Globus pallidus (tissue), 1 donor: Measurements from ENCODE around the gene ACBD4.

ENCODE experiments used
- DNase-seq: peaks from one replicate; pipeline ENCODE4 v3.0.0-alpha.2; 2015; ENCODE audit warnings: low spot score

The ACBD4 gene

DNA sequence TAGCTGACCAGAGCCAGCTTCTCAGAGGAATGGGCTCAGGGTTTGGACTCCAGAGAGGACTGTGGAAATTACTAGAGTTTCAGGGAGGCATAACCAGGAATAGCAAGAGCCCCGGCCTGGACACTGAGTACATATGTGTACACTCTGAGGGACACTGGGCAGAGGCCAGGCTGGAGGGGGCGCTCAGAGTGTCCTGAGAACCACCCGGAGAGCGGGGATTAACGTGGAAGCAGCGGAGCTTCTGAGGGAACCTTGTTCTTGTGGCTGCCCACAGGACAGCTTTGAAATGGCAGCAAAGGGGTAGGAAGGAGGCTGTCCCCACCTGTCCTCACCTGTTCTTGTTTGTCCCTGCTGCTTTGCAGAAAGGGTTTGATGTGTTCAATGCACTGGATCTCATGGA is 31.0 kb upstream of the ACBD4 start:
- DNase-seq = no peak

GRCh38 chr17:45104907-45105624 is 30.4 kb upstream of the ACBD4 start:
- no peak for DNase-seq

GRCh38 chr17:45106096-45106495 is 29.4 kb upstream of the ACBD4 start:
- DNase-seq = no peak

- DNase-seq = no peak
These were observed 28.9 kb upstream of the ACBD4 start for GRCh38 chr17:45106582-45106981.

DNA sequence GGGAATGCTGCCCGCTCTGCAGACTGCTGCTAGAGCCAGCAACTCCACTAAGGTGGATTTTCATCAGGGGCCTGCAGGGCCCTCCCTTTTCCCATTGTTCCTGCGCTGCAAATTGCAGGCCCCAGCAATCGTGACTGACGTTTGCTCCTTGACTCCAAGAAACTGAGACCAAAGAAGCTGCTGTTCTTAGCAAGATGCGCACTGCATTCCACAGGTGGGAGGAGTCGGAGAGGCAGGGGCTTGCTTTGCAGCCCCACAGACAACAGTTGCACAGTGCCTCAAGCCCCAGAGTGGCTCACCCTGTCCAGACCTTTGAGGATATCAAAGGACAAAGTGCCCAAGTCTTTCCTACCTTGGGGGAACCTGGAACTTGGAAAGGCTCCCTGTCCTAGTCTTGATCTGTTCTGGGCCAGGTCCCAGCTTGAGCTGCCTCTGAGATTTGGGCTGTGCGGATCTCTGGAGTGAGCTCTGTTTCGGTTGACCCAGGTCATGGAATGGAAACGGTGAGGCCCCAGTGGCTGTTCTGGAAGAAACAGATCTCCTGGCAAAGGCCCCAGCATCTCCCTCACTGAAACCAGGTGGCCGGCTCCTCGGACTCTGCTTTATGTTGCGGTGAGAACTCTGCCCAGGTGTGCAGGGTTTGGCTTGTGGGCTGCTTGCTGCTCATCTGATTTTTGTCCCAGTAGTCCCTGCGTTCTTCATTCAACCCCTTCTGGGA is 28.0 kb upstream of the ACBD4 start:
- DNase-seq = no peak

- no peak for DNase-seq
These were observed 27.4 kb upstream of the ACBD4 start for GRCh38 chr17:45108051-45108450.

DNA sequence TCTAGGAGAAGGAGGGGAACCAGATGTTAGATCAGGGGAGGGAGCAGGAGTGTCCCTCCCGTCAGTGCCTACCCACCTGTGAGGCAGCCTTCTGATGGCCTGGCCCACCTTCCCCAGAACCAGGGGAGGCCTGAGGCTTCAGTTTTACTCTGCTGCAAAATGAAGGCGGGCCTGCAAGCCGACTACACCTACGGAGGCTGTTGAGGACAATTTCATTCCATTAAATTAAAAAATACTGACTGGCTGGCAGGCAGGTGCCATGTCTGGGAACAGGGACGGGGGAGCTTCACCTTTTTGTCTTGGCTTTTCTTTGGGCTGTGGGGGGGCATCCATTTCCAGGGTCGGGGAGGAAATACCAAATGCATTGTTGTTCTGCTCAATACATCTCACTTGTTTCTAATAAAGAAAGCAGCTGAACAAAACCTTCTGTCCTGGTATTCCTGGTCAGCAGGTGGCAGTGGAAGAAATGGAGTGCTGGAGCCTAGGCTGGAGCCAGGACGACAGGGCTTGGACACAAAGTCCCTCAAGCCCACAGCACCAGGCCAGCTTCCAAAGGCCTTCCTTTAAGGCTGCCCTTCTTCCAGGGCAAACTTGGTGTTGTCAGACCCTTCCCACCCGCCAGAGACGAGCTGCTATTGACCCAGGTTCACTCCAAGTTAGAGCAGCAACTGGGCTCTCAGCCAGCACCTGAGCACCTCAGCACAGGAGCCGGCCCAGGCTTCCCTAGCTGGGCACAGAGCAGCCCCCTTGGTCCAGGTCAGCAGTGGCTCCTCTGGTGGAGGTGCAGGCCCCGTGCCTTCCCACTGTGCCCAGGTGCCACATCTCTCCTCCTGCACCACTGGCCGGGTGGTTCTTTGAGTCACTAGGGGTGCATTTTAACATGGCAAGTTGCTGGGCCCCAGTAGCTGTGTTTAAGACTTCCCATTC is 26.6 kb upstream of the ACBD4 start:
- no peak for DNase-seq

DNA sequence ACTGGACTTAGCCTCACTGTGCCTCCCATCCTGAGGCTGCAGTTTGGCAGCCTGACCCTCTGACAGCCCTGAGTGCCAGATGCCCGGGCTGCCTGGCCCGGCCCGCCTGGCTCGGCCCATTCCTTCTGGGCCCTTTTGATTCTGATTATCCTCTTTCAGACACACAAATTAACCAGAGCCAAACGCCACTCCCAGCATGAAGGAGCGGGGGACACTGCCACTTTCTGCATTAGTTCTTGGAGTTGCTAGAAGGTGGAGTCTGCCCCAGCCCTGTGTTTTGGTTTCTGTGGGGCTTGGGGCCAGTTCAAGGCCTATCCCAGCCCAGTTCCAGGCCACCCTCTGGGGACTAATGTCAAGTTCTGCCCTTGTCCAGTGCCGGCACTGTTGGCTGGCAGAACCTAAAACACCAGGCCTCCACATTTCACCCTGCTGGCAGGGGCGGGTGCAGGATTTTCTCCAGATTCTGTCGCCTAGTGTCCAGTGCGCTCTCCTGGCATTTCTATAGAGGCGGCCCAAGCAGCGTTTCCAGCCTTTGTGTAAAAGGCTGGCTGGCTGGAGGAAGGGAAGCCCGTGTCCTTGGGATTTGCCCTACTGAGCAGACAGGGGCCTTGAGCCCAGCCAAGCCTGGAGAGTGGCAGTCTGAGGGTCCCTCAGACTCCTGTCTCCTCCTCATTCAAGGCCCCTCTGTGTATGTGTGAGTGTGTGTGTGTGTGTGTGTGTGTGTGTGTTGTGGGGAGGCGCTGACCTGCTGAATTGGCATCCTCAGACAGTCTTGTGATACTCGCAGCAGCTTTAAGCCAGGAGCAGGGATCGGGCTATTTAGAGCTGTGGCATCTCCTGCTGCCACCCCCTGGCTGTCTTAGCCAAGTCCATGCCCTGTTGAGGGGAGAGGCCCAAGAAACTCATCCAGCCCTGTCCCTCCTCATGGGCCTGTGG is 24.5 kb upstream of the ACBD4 start:
- peak; percentile 62 for DNase-seq

DNA sequence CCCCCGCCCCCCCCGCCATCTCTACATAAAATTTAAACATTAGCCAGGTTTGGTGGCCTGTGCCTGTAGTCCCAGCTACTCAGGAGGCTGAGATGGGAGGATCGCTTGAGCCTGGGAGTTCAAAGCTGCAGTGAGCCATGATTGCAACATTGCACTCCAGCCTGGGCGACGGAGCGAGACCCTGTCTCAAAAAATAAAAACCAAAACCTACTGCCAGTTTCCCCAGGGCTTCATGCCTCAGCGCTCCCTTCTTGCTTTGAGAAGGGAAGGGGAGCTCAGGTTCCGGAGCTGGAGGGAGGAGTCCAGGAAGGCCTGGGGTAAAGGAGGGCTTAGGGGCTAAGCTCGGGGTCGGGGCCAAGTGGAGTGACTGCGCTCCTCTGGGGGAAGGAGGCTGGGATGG is 23.6 kb upstream of the ACBD4 start:
- DNase-seq = no peak

DNA sequence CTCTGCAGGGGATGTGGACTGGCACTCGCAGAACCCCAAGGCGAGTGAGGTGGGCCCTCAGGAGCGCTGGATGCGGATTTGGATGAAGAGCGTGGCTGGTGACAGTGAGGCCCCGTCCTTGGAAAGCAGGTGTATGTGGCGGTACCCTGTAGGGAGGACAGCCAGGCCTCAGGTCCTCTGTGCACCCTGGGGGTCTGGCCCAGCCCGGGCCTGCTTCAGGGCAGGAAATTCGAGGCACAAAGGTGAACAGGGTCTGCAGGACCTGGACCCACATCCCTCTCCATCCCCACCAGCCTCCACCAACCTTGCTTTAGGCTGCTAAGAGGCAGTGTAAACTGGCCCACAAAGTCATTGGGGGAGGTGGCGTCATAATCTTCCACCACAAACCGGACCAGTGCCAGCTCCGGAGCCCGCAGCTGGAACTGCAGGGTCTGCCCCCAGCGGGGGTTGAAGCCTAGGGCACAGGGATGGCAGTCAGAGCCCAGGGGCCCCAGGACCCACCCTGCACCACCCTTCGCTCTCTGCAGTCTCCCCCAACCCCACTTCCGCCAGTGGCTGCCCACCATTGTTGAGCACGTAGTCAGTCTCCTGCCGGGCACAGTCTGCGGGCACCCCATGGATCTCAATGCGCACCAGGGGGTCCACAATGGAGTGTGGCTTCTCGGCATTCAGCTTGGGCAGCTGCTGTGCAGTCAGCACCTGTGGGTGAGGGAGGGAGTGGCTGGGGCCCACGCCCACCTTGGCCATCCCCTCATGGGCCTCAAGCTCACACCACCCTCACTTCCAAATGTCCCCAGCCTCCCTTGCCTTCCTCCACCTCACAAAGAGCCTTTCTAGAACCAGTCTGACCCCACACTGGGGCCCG is 22.7 kb upstream of the ACBD4 start:
- DNase-seq = no peak

- no peak for DNase-seq
These were observed 22.1 kb upstream of the ACBD4 start for GRCh38 chr17:45113424-45113754.

- DNase-seq = no peak
These were observed 21.2 kb upstream of the ACBD4 start for GRCh38 chr17:45114117-45114932.

DNA sequence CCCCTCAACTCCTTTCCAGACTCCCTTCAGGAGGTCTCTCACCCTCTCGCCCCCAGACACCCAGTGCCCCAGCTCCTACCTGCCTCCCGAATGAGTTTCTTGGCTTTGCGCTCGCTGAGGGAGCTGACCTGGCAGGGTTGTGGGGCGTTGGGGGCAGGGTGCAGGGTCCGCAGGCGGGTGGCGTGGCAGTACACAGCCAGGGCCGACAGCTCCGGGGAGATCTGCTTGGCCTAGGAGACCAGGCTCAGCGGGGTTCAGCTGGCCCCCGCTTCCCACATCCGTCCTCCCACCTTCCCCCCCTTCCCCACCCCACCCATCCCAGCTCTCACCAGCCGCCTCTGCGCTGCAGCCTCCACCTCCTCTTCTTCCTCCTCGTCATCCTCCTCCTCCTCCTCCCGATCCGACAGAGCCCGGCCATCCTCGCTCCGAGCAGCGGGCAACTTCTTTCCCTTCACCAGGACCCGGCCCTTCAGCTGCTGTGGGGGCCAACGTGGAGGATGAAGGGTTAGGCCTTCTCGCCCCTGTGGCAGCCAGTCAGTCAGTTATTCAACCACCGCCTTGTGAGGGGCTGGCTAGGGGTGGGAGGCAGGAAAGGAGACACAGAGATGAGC is 20.4 kb upstream of the ACBD4 start:
- DNase-seq = no peak

DNA sequence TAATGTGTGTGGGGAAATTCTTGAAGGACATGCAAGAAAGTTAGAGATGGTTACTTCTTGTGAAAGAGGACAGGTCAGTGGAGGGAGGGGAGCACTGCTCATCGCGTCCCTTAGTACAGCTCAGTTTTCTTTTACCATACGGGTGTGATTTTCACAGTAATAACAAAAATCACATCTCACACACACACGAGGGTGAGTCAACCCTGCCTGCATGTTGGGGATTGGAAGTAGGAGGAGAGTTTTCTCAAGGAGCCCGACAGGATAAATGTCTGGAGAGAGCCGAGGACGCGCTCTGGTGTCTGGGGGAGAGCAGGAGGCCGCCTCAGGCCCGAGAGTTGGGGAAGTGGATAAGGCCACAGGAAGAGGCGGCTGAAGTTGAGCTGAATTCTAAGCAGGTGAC is 19.6 kb upstream of the ACBD4 start:
- no peak for DNase-seq

GRCh38 chr17:45116434-45117016 is 19.0 kb upstream of the ACBD4 start:
- no peak for DNase-seq

DNA sequence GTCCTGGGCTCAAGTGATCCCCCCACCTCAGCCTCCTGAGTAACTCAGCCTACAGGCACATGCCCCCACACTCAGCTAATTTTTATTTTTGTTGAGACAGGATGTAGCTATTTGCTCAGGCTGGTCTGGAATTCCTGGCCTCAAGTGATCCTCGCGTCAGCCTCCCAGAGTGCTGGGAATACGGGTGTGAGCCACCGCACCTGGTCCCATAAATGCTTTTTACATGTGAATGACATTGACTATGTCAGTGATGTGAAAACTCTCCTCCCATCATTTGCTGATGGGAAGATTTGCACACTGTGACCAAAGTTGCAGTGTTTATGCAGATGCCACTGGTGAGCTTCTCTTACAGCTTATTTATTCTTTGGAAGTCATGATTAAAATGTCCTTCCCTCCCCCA is 18.2 kb upstream of the ACBD4 start:
- DNase-seq = no peak

DNA sequence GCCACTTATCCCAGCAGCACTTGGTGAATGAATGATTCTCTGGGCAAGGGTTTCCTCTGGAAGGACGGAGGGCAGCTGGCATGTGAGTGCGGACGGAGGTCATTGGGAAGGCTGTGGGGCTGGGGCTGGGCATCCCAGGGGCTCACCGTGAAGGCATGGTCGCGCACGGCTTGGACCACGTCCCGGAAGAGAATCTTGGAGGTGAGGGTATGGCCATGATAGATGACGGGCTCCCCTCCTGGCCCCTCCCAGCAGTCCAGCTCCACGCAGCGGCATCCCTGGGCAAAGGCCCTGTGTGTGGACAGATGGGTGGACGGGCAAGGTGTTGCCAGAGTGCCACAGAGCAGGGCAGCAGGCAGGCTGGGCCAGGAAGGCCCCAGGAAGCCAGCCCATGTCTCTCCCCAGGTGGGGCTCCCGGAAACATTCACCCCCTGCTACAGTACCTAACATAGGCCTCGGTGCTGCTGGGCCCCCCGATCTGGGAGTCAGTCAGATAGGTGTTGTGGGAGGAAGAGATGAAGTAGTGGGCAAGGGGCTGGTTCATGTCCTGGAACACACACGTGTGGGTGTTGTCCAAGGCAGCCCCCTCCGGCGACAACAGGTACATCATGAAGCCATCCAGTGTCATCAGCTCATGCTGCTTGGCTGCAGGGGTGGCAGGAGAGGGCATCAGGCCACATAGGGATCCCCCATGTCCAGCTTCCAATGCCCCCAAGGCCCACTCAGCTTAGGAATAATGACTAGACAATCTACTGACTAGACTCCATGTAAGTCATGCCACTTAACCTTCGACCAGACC is 17.4 kb upstream of the ACBD4 start:
- no peak for DNase-seq

GRCh38 chr17:45118691-45119090 is 16.8 kb upstream of the ACBD4 start:
- no peak for DNase-seq
